ENCODE data around the gene NELL1. TPM values are rescaled to one million over a fixed set of nuclear protein-coding genes. Genes with fewer than 3 reads are reported as not detected.

Gene NELL1
- total and polyA plus RNA-seq, 10 donors = 0.20 TPM; not detected in 9

- no peaks in the 10 kb centered on the region for H3K27me3 ChIP-seq (replicated peaks in 1 of 7)
- no peaks in the 10 kb centered on the region for H3K4me1 ChIP-seq
- 77 to 90% (median 89%) methylated on average over 9 of the region's 9 CpGs for WGBS, 5 donors
- no peak overlapping the region for H3K4me3 ChIP-seq
- H3K27ac ChIP-seq = no peak overlapping the region
- H3K36me3 ChIP-seq = no peaks in the 10 kb centered on the region
- intact Hi-C loops (cut with DNase I; ENCODE audit: low total_unique reads) = no loop called here
- no peak for TF ChIP-seq CTCF (IDR thresholded peaks at IDR 0.05 in 8 of 11, conservative IDR thresholded peaks at IDR 0.05 in 3 of 11)
- DNase-seq = no peak
- peaks cover 0 to 11% (median 3%) of the 10 kb centered on the region in 8 donors for H3K9me3 ChIP-seq
Measured at GRCh38 chr11:21229224-21229623, 559.8 kb downstream of the NELL1 start.

- no peak for DNase-seq
- H3K27ac ChIP-seq = no peak overlapping the region
- TF ChIP-seq CTCF (IDR thresholded peaks at IDR 0.05 in 8 of 11, conservative IDR thresholded peaks at IDR 0.05 in 3 of 11) (no peak), POLR2A (IDR thresholded peaks at IDR 0.05) (no peak), POLR2AphosphoS5 (IDR thresholded peaks at IDR 0.05) (no peak)
- H3K9me3 ChIP-seq = no peaks in the 10 kb centered on the region
- no peak overlapping the region for H3K4me3 ChIP-seq
- intact Hi-C loops (cut with DNase I; ENCODE audit: low total_unique reads) = no loop called here
- no peaks in the 10 kb centered on the region for H3K4me1 ChIP-seq
- no peaks in the 10 kb centered on the region for H3K27me3 ChIP-seq (replicated peaks in 1 of 7)
- no peaks in the 10 kb centered on the region for H3K36me3 ChIP-seq
- 11 to 30% (median 28%) methylated on average over 1 of the region's 1 CpG for WGBS, 5 donors
Measured at GRCh38 chr11:21250196-21250595, 580.8 kb downstream of the NELL1 start.

GRCh38 chr11:21254055-21254454, 584.7 kb downstream of the NELL1 start:
- no peak for DNase-seq
- Histone ChIP-seq H3K4me1 (no peaks in the 10 kb centered on the region), H3K4me3 (no peak overlapping the region), H3K9me3 (no peaks in the 10 kb centered on the region), H3K27me3 (replicated peaks in 1 of 7) (no peaks in the 10 kb centered on the region), H3K36me3 (no peaks in the 10 kb centered on the region), H3K27ac (no peak overlapping the region)
- intact Hi-C loops (cut with DNase I; ENCODE audit: low total_unique reads) = no loop called here
- TF ChIP-seq POLR2AphosphoS5 (IDR thresholded peaks at IDR 0.05) (no peak), POLR2A (IDR thresholded peaks at IDR 0.05) (no peak), CTCF (IDR thresholded peaks at IDR 0.05 in 8 of 11, conservative IDR thresholded peaks at IDR 0.05 in 3 of 11) (no peak)

- intact Hi-C loops (cut with DNase I; ENCODE audit: low total_unique reads) = no loop called here
- Histone ChIP-seq H3K27me3 (replicated peaks in 1 of 7) (no peaks in the 10 kb centered on the region), H3K4me3 (no peak overlapping the region), H3K36me3 (no peaks in the 10 kb centered on the region), H3K9me3 (no peaks in the 10 kb centered on the region), H3K27ac (no peak overlapping the region), H3K4me1 (no peaks in the 10 kb centered on the region)
- 58 to 70% (median 64%) methylated on average over 3 of the region's 3 CpGs for WGBS, 5 donors
- TF ChIP-seq POLR2AphosphoS5 (IDR thresholded peaks at IDR 0.05) = no peak
- TF ChIP-seq POLR2A (IDR thresholded peaks at IDR 0.05) = no peak
- TF ChIP-seq CTCF (IDR thresholded peaks at IDR 0.05 in 8 of 11, conservative IDR thresholded peaks at IDR 0.05 in 3 of 11) = no peak
- no peak for DNase-seq
Measured at GRCh38 chr11:21254790-21255189, 585.4 kb downstream of the NELL1 start.

All from spleen (tissue), 11 donors.